AG04449 (cell line): ENCODE results near the gene XYLT1.

Source experiments
- CTCF ChIA-PET: fragments of 350-600 bp; formaldehyde crosslinking; extraction: SDS; loops from one replicate; lab custom pipeline; 2021; ENCODE audit warnings: antibody characterized with exemption; lab: Yijun Ruan, JAX
- POLR2A ChIA-PET: fragments of 400-600, 350-600 bp; formaldehyde crosslinking; extraction: SDS; loops from one replicate; lab custom pipeline; 2020; ENCODE audit warnings: antibody characterized with exemption, inconsistent platforms; lab: Yijun Ruan, JAX
- DNase-seq: peaks from one replicate; pipeline ENCODE4 v3.0.0-alpha.2; 2010; ENCODE audit warnings: low read depth, low spot score
- H3K4me3 ChIP-seq: 2 replicates; pipeline ENCODE4 v1.5.1; 2011; ENCODE audit warnings: low read depth, mild to moderate bottlenecking, control low read depth, low read length
- TF ChIP-seq, protein P1 (sequence below): IDR thresholded peaks from one replicate; pipeline ENCODE4 v1.5.1; 2011; ENCODE audit warnings: mild to moderate bottlenecking, moderate library complexity, low read length, control low read depth, inconsistent platforms; ENCODE audit not compliant: insufficient read depth; ENCODE audit errors: missing control alignments

Gene XYLT1

GRCh38 chr16:17125671-17126070 is 345.1 kb downstream of the XYLT1 start:
- ChIA-PET POLR2A (no interaction called here), CTCF (no interaction called here)
- no peak overlapping the region for H3K4me3 ChIP-seq
- no peak for DNase-seq
- TF ChIP-seq, protein P1, sequence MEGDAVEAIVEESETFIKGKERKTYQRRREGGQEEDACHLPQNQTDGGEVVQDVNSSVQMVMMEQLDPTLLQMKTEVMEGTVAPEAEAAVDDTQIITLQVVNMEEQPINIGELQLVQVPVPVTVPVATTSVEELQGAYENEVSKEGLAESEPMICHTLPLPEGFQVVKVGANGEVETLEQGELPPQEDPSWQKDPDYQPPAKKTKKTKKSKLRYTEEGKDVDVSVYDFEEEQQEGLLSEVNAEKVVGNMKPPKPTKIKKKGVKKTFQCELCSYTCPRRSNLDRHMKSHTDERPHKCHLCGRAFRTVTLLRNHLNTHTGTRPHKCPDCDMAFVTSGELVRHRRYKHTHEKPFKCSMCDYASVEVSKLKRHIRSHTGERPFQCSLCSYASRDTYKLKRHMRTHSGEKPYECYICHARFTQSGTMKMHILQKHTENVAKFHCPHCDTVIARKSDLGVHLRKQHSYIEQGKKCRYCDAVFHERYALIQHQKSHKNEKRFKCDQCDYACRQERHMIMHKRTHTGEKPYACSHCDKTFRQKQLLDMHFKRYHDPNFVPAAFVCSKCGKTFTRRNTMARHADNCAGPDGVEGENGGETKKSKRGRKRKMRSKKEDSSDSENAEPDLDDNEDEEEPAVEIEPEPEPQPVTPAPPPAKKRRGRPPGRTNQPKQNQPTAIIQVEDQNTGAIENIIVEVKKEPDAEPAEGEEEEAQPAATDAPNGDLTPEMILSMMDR, result no peak

- H3K4me3 ChIP-seq, result no peak overlapping the region
- POLR2A ChIA-PET, result no interaction called here
- CTCF ChIA-PET, result no interaction called here
- TF ChIP-seq, protein P1, result no peak
- DNase-seq, result no peak
These were observed 352.7 kb downstream of the XYLT1 start for GRCh38 chr16:17117906-17118577.

DNA sequence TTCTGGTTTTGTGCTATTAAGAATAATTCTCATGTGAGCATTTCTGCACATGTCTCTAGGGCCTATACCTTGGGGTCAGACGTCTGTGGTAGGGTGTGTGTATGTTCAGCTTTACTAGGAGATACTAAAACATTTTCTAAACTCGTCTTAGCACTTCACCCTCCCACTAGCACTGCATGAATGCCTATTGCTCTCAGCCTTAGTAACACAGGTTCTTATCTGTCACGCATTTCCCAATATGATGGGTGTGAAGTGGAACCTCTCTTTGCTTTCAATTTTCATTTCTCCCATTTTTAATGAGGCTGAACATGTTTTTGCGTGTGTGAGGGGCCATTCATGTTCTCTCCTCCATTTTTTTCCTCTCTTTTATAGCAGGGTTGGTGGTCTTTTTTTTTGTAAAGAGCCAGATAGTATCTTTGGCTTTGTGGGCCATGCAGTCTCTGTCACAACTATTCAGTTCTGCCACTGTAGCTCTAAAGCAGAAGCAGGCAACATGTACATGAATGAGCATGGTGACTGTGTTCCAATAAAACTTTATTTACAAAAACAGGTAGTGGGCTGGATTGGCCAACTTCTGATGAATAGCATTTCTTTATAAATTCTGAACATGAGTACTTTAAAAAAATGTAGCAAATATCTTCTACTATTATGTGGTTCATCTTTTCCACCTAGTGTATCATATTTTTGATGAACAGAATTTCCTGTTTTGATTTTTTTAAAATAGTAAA is 354.0 kb downstream of the XYLT1 start:
- H3K4me3 ChIP-seq, result no peak overlapping the region
- POLR2A ChIA-PET, result no interaction called here
- CTCF ChIA-PET, result no interaction called here
- no peak for DNase-seq
- TF ChIP-seq, protein P1, result no peak

- DNase-seq, result no peak
- TF ChIP-seq, protein P1, result no peak
- CTCF ChIA-PET, result no interaction called here
- POLR2A ChIA-PET, result no interaction called here
- no peak overlapping the region for H3K4me3 ChIP-seq
These were observed 361.3 kb downstream of the XYLT1 start for GRCh38 chr16:17109413-17109812.

DNA sequence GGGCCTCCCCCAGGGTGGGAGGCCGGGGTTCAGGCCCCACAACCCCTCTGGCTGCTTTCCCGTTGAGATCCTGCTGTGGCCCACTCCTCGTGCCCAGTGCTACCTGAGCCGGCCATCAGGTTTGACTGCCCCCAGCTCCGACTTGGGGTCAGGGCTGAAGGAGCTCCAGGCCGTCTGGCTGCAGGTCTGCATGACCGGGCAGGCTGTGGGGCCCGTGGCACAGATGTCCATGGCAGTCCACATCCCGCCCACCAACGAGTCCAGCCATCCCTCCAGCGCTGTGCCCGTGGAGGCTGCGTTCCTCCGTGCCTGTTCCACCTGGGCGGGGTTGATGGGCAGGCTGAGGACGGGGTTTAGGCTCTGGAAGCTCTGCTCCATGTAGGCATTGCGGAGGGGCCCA is 362.2 kb downstream of the XYLT1 start:
- ChIA-PET CTCF (no interaction called here), POLR2A (no interaction called here)
- TF ChIP-seq, protein P1, result no peak
- no peak overlapping the region for H3K4me3 ChIP-seq
- DNase-seq, result no peak

DNA sequence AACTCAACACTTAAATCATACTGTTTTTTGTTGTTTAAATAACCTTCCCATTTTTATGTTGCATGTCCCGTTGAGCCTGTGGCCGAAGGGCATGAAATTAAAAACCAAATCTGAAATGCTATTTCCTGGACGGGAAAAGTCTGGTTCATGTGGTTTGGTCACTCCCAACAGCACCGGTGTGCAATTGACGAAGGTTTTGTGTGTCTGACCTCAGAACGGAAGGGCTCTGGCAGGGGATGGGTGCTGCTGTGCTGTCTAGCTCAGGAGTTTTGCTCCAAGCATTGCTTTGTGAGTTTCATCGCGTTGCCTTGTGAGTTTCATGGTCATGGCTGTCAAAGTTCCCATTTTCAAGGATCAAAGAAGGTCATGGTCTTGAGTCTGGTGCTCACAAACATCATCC is 363.3 kb downstream of the XYLT1 start:
- TF ChIP-seq, protein P1, result no peak
- no peak overlapping the region for H3K4me3 ChIP-seq
- DNase-seq, result no peak
- ChIA-PET CTCF (no interaction called here), POLR2A (no interaction called here)
